KOPT-K1 (cell line): Measurements from ENCODE around the gene ANGPT4.

ENCODE experiments used
- H3K27ac ChIP-seq: fragments of 200-600 bp; sonication (generic); 2 replicates; pipeline ENCODE4 v1.5.1; 2016; ENCODE audit warnings: antibody characterized with exemption, mild to moderate bottlenecking, low read depth, low read length; ENCODE audit not compliant: poor library complexity, severe bottlenecking
- H3K36me3 ChIP-seq: fragments of 200-600 bp; sonication (generic); 2 replicates; pipeline ENCODE4 v1.5.1; 2017; ENCODE audit warnings: antibody characterized with exemption, mild to moderate bottlenecking, low read length, moderate library complexity; ENCODE audit not compliant: insufficient read depth
- H3K9me3 ChIP-seq: fragments of 200-600 bp; sonication (generic); 2 replicates; pipeline ENCODE4 v1.5.1; 2017; ENCODE audit warnings: antibody characterized with exemption, low read length, mild to moderate bottlenecking; ENCODE audit not compliant: insufficient read depth, poor library complexity, severe bottlenecking

Gene ANGPT4

GRCh38 chr20:825710-826421, 90.3 kb downstream of the ANGPT4 start:
- H3K9me3 ChIP-seq: no peaks in the 10 kb centered on the region
- H3K27ac ChIP-seq: no peak overlapping the region
- no peaks in the 10 kb centered on the region for H3K36me3 ChIP-seq

GRCh38 chr20:824916-825315, 91.2 kb downstream of the ANGPT4 start:
- Histone ChIP-seq H3K9me3 (no peaks in the 10 kb centered on the region), H3K27ac (no peak overlapping the region)

GRCh38 chr20:824490-824889, 91.6 kb downstream of the ANGPT4 start:
- H3K36me3 ChIP-seq: no peaks in the 10 kb centered on the region
- H3K27ac ChIP-seq: no peak overlapping the region
- H3K9me3 ChIP-seq: no peaks in the 10 kb centered on the region

More at GRCh38 chr20:824916-825315, 91.2 kb downstream of the ANGPT4 start:
- H3K36me3 ChIP-seq: no peaks in the 10 kb centered on the region

- Histone ChIP-seq H3K27ac (no peak overlapping the region), H3K9me3 (no peaks in the 10 kb centered on the region), H3K36me3 (no peaks in the 10 kb centered on the region)
Observed at GRCh38 chr20:823574-823902, 92.6 kb downstream of the ANGPT4 start.

GRCh38 chr20:822651-823573, 93.2 kb downstream of the ANGPT4 start:
- H3K9me3 ChIP-seq: no peaks in the 10 kb centered on the region
- no peaks in the 10 kb centered on the region for H3K36me3 ChIP-seq
- H3K27ac ChIP-seq: no peak overlapping the region

GRCh38 chr20:821731-822065, 94.4 kb downstream of the ANGPT4 start:
- Histone ChIP-seq H3K9me3 (no peaks in the 10 kb centered on the region), H3K36me3 (no peaks in the 10 kb centered on the region), H3K27ac (no peak overlapping the region)

GRCh38 chr20:821046-821730, 94.9 kb downstream of the ANGPT4 start:
- H3K27ac ChIP-seq: no peak overlapping the region
- no peaks in the 10 kb centered on the region for H3K9me3 ChIP-seq
- no peaks in the 10 kb centered on the region for H3K36me3 ChIP-seq

GRCh38 chr20:820323-820953, 95.7 kb downstream of the ANGPT4 start:
- H3K36me3 ChIP-seq: no peaks in the 10 kb centered on the region
- no peaks in the 10 kb centered on the region for H3K9me3 ChIP-seq
- no peak overlapping the region for H3K27ac ChIP-seq
